Measurements from ENCODE around the gene AVP.

Gene AVP

DNA sequence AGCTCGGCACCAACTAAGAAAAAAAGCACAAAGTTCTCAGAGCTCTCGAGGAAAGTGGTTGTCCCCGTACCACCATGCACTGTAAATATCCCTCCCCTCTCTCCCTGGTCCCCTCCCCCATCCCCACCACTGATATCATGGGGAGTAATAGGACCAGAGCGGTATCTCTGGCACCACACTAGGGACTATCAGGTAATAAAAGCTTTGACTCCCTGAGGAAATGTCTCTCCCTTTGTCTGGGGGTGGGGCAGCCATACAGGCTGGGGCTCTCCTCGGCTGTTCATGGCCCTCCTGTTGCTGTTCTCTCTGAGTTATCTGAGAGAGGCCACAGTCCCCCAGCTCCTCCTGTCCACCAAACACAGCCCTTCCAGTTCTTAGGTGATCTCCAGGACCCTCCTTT is 46.1 kb downstream of the AVP start:
- no peak overlapping the region for H2AFZ ChIP-seq (ENCODE audit: low read depth)
- no peak overlapping the region for H3K27ac ChIP-seq
- H3K9ac ChIP-seq: no peak overlapping the region
- no peak overlapping the region for H3K4me3 ChIP-seq (IDR thresholded peaks at IDR 0.05; ENCODE audit: insufficient read depth, low read depth, low read length)
- H3K27me3 ChIP-seq (ENCODE audit: insufficient read depth, low read depth): no peaks in the 10 kb centered on the region
- TF ChIP-seq, protein P1, sequence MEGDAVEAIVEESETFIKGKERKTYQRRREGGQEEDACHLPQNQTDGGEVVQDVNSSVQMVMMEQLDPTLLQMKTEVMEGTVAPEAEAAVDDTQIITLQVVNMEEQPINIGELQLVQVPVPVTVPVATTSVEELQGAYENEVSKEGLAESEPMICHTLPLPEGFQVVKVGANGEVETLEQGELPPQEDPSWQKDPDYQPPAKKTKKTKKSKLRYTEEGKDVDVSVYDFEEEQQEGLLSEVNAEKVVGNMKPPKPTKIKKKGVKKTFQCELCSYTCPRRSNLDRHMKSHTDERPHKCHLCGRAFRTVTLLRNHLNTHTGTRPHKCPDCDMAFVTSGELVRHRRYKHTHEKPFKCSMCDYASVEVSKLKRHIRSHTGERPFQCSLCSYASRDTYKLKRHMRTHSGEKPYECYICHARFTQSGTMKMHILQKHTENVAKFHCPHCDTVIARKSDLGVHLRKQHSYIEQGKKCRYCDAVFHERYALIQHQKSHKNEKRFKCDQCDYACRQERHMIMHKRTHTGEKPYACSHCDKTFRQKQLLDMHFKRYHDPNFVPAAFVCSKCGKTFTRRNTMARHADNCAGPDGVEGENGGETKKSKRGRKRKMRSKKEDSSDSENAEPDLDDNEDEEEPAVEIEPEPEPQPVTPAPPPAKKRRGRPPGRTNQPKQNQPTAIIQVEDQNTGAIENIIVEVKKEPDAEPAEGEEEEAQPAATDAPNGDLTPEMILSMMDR (conservative IDR thresholded peaks at IDR 0.05; ENCODE audit: low read depth, low read length): no peak
- no peaks in the 10 kb centered on the region for H3K36me3 ChIP-seq (ENCODE audit: insufficient read depth)
- no peaks in the 10 kb centered on the region for H3K79me2 ChIP-seq (ENCODE audit: insufficient read depth, low read depth)
- no peaks in the 10 kb centered on the region for H4K20me1 ChIP-seq (ENCODE audit: insufficient read depth)
- H3K4me1 ChIP-seq (ENCODE audit: low read depth, poor library complexity, severe bottlenecking): no peaks in the 10 kb centered on the region
- no peak overlapping the region for H3K4me2 ChIP-seq

DNA sequence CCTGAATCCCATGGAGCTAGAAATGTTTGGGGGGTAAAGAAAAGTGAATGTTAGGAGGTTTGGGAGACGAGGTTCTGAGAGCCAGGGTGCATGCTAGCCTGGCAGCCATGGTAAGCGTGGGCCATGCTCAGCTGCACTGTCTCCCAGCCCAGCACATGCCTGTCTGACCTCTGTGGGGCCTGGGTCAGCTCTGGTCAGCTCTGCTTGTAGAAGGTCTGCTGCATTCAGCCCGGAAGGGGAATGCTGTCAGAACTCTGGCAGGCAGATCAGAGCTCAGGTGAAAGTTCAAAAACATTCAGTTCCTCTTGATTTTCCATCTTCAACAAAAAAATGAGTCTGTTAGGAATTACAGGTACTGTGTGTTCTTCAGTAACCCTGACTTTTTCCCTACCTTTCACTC is 46.9 kb downstream of the AVP start:
- Histone ChIP-seq H3K79me2 (ENCODE audit: insufficient read depth, low read depth) (no peaks in the 10 kb centered on the region), H2AFZ (ENCODE audit: low read depth) (no peak overlapping the region), H3K27ac (no peak overlapping the region), H3K27me3 (ENCODE audit: insufficient read depth, low read depth) (no peaks in the 10 kb centered on the region), H3K4me1 (ENCODE audit: low read depth, poor library complexity, severe bottlenecking) (no peaks in the 10 kb centered on the region), H3K36me3 (ENCODE audit: insufficient read depth) (no peaks in the 10 kb centered on the region), H3K4me2 (no peak overlapping the region), H3K4me3 (IDR thresholded peaks at IDR 0.05; ENCODE audit: insufficient read depth, low read depth, low read length) (no peak overlapping the region), H3K9ac (no peak overlapping the region), H4K20me1 (ENCODE audit: insufficient read depth) (no peaks in the 10 kb centered on the region)
- TF ChIP-seq, protein P1 (conservative IDR thresholded peaks at IDR 0.05; ENCODE audit: low read depth, low read length): no peak

GRCh38 chr20:3032624-3033023 is 51.9 kb downstream of the AVP start:
- no peak overlapping the region for H3K4me2 ChIP-seq
- H3K9ac ChIP-seq: no peak overlapping the region
- no peak overlapping the region for H2AFZ ChIP-seq (ENCODE audit: low read depth)
- H3K4me3 ChIP-seq (IDR thresholded peaks at IDR 0.05; ENCODE audit: insufficient read depth, low read depth, low read length): no peak overlapping the region
- H4K20me1 ChIP-seq (ENCODE audit: insufficient read depth): no peaks in the 10 kb centered on the region
- no peaks in the 10 kb centered on the region for H3K79me2 ChIP-seq (ENCODE audit: insufficient read depth, low read depth)
- H3K36me3 ChIP-seq (ENCODE audit: insufficient read depth): no peaks in the 10 kb centered on the region
- H3K27ac ChIP-seq: no peak overlapping the region
- TF ChIP-seq, protein P1 (conservative IDR thresholded peaks at IDR 0.05; ENCODE audit: low read depth, low read length): no peak
- H3K4me1 ChIP-seq (ENCODE audit: low read depth, poor library complexity, severe bottlenecking): no peaks in the 10 kb centered on the region
- no peaks in the 10 kb centered on the region for H3K27me3 ChIP-seq (ENCODE audit: insufficient read depth, low read depth)
